ENCODE measurements around the gene SAMD9L. TPM values are rescaled to one million over a fixed set of nuclear protein-coding genes. Genes with fewer than 3 reads are reported as not detected.

Gene SAMD9L
- polyA plus RNA-seq, 3 donors, result 2.3 to 3.7 (median 3.3) TPM

Other genes starting within 250 kb of the SAMD9L start
- 1 to 10 TPM; 4.3 to 5.2 (median 4.3) TPM for gene SAMD9, start 30.4 kb downstream of the SAMD9L start, polyA plus RNA-seq (ENCODE audit: insufficient read length in 3 of 3)
- gene HEPACAM2, start 78.1 kb upstream of the SAMD9L start, polyA plus RNA-seq (ENCODE audit: insufficient read length in 3 of 3), result 1 to 10 TPM; 4.5 to 6.1 (median 4.5) TPM
- 10 to 100 TPM; 28.2 to 33.3 (median 31.0) TPM for gene VPS50, start 84.0 kb upstream of the SAMD9L start, polyA plus RNA-seq (ENCODE audit: insufficient read length in 3 of 3)